ENCODE data around the gene GNAL.

GNAL gene

GRCh38 chr18:11767935-11768334 is 78.9 kb downstream of the GNAL start:
- Histone ChIP-seq H3K27ac (no peak overlapping the region), H3K36me3 (ENCODE audit: insufficient read depth, low read length) (no peaks in the 10 kb centered on the region), H3K9ac (ENCODE audit: insufficient read length) (no peak overlapping the region), H3K9me3 (ENCODE audit: low read depth, low read length) (no peaks in the 10 kb centered on the region), H3K4me3 (no peak overlapping the region)
- no peak for DNase-seq (ENCODE audit: low read depth, low spot score)
- TF ChIP-seq EZH2 (IDR thresholded peaks at IDR 0.05): no peak
- no peak for TF ChIP-seq POLR2AphosphoS5 (IDR thresholded peaks at IDR 0.05; ENCODE audit: borderline replicate concordance, low read depth, low read length)
- no peak for TF ChIP-seq FOXP2 (optimal IDR thresholded peaks at IDR 0.05; ENCODE audit: control extremely low read depth, extremely low read length, insufficient read depth)

- Histone ChIP-seq H3K4me3 (no peak overlapping the region), H3K27ac (no peak overlapping the region), H3K36me3 (ENCODE audit: insufficient read depth, low read length) (no peaks in the 10 kb centered on the region), H3K9me3 (ENCODE audit: low read depth, low read length) (no peaks in the 10 kb centered on the region), H3K9ac (ENCODE audit: insufficient read length) (no peak overlapping the region)
- no peak for DNase-seq (ENCODE audit: low read depth, low spot score)
- TF ChIP-seq FOXP2 (optimal IDR thresholded peaks at IDR 0.05; ENCODE audit: control extremely low read depth, extremely low read length, insufficient read depth) (no peak), POLR2AphosphoS5 (IDR thresholded peaks at IDR 0.05; ENCODE audit: borderline replicate concordance, low read depth, low read length) (no peak), EZH2 (IDR thresholded peaks at IDR 0.05) (no peak)
Measured at GRCh38 chr18:11775436-11776174, 86.5 kb downstream of the GNAL start.

- no peaks in the 10 kb centered on the region for H3K9me3 ChIP-seq (ENCODE audit: low read depth, low read length)
- TF ChIP-seq POLR2AphosphoS5 (IDR thresholded peaks at IDR 0.05; ENCODE audit: borderline replicate concordance, low read depth, low read length) (no peak), FOXP2 (optimal IDR thresholded peaks at IDR 0.05; ENCODE audit: control extremely low read depth, extremely low read length, insufficient read depth) (no peak), EZH2 (IDR thresholded peaks at IDR 0.05) (no peak)
- no peaks in the 10 kb centered on the region for H3K36me3 ChIP-seq (ENCODE audit: insufficient read depth, low read length)
- no peak overlapping the region for H3K4me3 ChIP-seq
- DNase-seq (ENCODE audit: low read depth, low spot score): no peak
- no peak overlapping the region for H3K9ac ChIP-seq (ENCODE audit: insufficient read length)
- H3K27ac ChIP-seq: no peak overlapping the region
Measured at GRCh38 chr18:11780042-11780441, 91.0 kb downstream of the GNAL start.

GRCh38 chr18:11783716-11784331 is 94.8 kb downstream of the GNAL start:
- Histone ChIP-seq H3K4me3 (no peak overlapping the region), H3K9ac (ENCODE audit: insufficient read length) (no peak overlapping the region), H3K27ac (no peak overlapping the region), H3K36me3 (ENCODE audit: insufficient read depth, low read length) (no peaks in the 10 kb centered on the region), H3K9me3 (ENCODE audit: low read depth, low read length) (no peaks in the 10 kb centered on the region)
- DNase-seq (ENCODE audit: low read depth, low spot score): no peak
- TF ChIP-seq FOXP2 (optimal IDR thresholded peaks at IDR 0.05; ENCODE audit: control extremely low read depth, extremely low read length, insufficient read depth) (no peak), POLR2AphosphoS5 (IDR thresholded peaks at IDR 0.05; ENCODE audit: borderline replicate concordance, low read depth, low read length) (no peak), EZH2 (IDR thresholded peaks at IDR 0.05) (no peak)

- Histone ChIP-seq H3K36me3 (ENCODE audit: insufficient read depth, low read length) (no peaks in the 10 kb centered on the region), H3K9me3 (ENCODE audit: low read depth, low read length) (no peaks in the 10 kb centered on the region), H3K9ac (ENCODE audit: insufficient read length) (no peak overlapping the region), H3K27ac (no peak overlapping the region), H3K4me3 (no peak overlapping the region)
- DNase-seq (ENCODE audit: low read depth, low spot score): no peak
- TF ChIP-seq EZH2 (IDR thresholded peaks at IDR 0.05): no peak
- no peak for TF ChIP-seq FOXP2 (optimal IDR thresholded peaks at IDR 0.05; ENCODE audit: control extremely low read depth, extremely low read length, insufficient read depth)
- no peak for TF ChIP-seq POLR2AphosphoS5 (IDR thresholded peaks at IDR 0.05; ENCODE audit: borderline replicate concordance, low read depth, low read length)
Measured at GRCh38 chr18:11784674-11785304, 95.7 kb downstream of the GNAL start.

- DNase-seq (ENCODE audit: low read depth, low spot score): no peak
- Histone ChIP-seq H3K4me3 (no peak overlapping the region), H3K27ac (no peak overlapping the region), H3K36me3 (ENCODE audit: insufficient read depth, low read length) (no peaks in the 10 kb centered on the region), H3K9me3 (ENCODE audit: low read depth, low read length) (no peaks in the 10 kb centered on the region), H3K9ac (ENCODE audit: insufficient read length) (no peak overlapping the region)
- no peak for TF ChIP-seq FOXP2 (optimal IDR thresholded peaks at IDR 0.05; ENCODE audit: control extremely low read depth, extremely low read length, insufficient read depth)
- TF ChIP-seq EZH2 (IDR thresholded peaks at IDR 0.05): no peak
- no peak for TF ChIP-seq POLR2AphosphoS5 (IDR thresholded peaks at IDR 0.05; ENCODE audit: borderline replicate concordance, low read depth, low read length)
Measured at GRCh38 chr18:11785444-11786055, 96.5 kb downstream of the GNAL start.

- DNase-seq (ENCODE audit: low read depth, low spot score): no peak
- H3K36me3 ChIP-seq (ENCODE audit: insufficient read depth, low read length): no peaks in the 10 kb centered on the region
- no peak overlapping the region for H3K9ac ChIP-seq (ENCODE audit: insufficient read length)
- TF ChIP-seq POLR2AphosphoS5 (IDR thresholded peaks at IDR 0.05; ENCODE audit: borderline replicate concordance, low read depth, low read length) (no peak), FOXP2 (optimal IDR thresholded peaks at IDR 0.05; ENCODE audit: control extremely low read depth, extremely low read length, insufficient read depth) (no peak), EZH2 (IDR thresholded peaks at IDR 0.05) (no peak)
- H3K9me3 ChIP-seq (ENCODE audit: low read depth, low read length): no peaks in the 10 kb centered on the region
- H3K27ac ChIP-seq: no peak overlapping the region
- no peak overlapping the region for H3K4me3 ChIP-seq
Measured at GRCh38 chr18:11789716-11790510, 100.8 kb downstream of the GNAL start.
